ENCODE measurements around the gene INSYN1.

INSYN1 gene

GRCh38 chr15:73782344-73782959, 29.3 kb upstream of the INSYN1 start:
- Histone ChIP-seq H3K9me3 (ENCODE audit: control insufficient read depth, low read length) (no peaks in the 10 kb centered on the region), H2AFZ (no peak overlapping the region), H3K4me1 (no peaks in the 10 kb centered on the region), H3K9ac (no peak overlapping the region), H3K36me3 (ENCODE audit: control insufficient read depth, insufficient read depth, low read length) (no peaks in the 10 kb centered on the region), H3K27me3 (ENCODE audit: control insufficient read depth, insufficient read depth, low read length) (no peaks in the 10 kb centered on the region), H3K4me2 (ENCODE audit: low read length) (no peak overlapping the region), H3K79me2 (no peaks in the 10 kb centered on the region), H3K4me3 (ENCODE audit: low read depth, low read length) (no peak overlapping the region), H3K27ac (no peak overlapping the region)
- TF ChIP-seq CTCF (IDR thresholded peaks at IDR 0.05), result no peak

- H3K79me2 ChIP-seq, result no peaks in the 10 kb centered on the region
- H3K9ac ChIP-seq, result no peak overlapping the region
- H3K27me3 ChIP-seq (ENCODE audit: control insufficient read depth, insufficient read depth, low read length), result no peaks in the 10 kb centered on the region
- H3K36me3 ChIP-seq (ENCODE audit: control insufficient read depth, insufficient read depth, low read length), result no peaks in the 10 kb centered on the region
- H2AFZ ChIP-seq, result no peak overlapping the region
- H3K4me3 ChIP-seq (ENCODE audit: low read depth, low read length), result no peak overlapping the region
- TF ChIP-seq CTCF (IDR thresholded peaks at IDR 0.05), result no peak
- no peaks in the 10 kb centered on the region for H3K9me3 ChIP-seq (ENCODE audit: control insufficient read depth, low read length)
- no peak overlapping the region for H3K27ac ChIP-seq
- no peak overlapping the region for H3K4me2 ChIP-seq (ENCODE audit: low read length)
- H3K4me1 ChIP-seq, result no peaks in the 10 kb centered on the region
Measured at GRCh38 chr15:73781038-73781925, 28.1 kb upstream of the INSYN1 start.

GRCh38 chr15:73779974-73780373, 26.8 kb upstream of the INSYN1 start:
- Histone ChIP-seq H3K9ac (no peak overlapping the region), H3K4me1 (no peaks in the 10 kb centered on the region), H3K79me2 (no peaks in the 10 kb centered on the region), H3K4me2 (ENCODE audit: low read length) (no peak overlapping the region), H3K27me3 (ENCODE audit: control insufficient read depth, insufficient read depth, low read length) (no peaks in the 10 kb centered on the region), H2AFZ (no peak overlapping the region), H3K4me3 (ENCODE audit: low read depth, low read length) (no peak overlapping the region), H3K27ac (no peak overlapping the region), H3K36me3 (ENCODE audit: control insufficient read depth, insufficient read depth, low read length) (no peaks in the 10 kb centered on the region), H3K9me3 (ENCODE audit: control insufficient read depth, low read length) (no peaks in the 10 kb centered on the region)
- TF ChIP-seq CTCF (IDR thresholded peaks at IDR 0.05), result no peak

GRCh38 chr15:73777741-73778140, 24.6 kb upstream of the INSYN1 start:
- no peaks in the 10 kb centered on the region for H3K9me3 ChIP-seq (ENCODE audit: control insufficient read depth, low read length)
- no peaks in the 10 kb centered on the region for H3K36me3 ChIP-seq (ENCODE audit: control insufficient read depth, insufficient read depth, low read length)
- no peak overlapping the region for H3K9ac ChIP-seq
- H3K79me2 ChIP-seq, result no peaks in the 10 kb centered on the region
- H3K4me2 ChIP-seq (ENCODE audit: low read length), result no peak overlapping the region
- H3K27me3 ChIP-seq (ENCODE audit: control insufficient read depth, insufficient read depth, low read length), result no peaks in the 10 kb centered on the region
- no peaks in the 10 kb centered on the region for H3K4me1 ChIP-seq
- no peak overlapping the region for H2AFZ ChIP-seq
- no peak for TF ChIP-seq CTCF (IDR thresholded peaks at IDR 0.05)
- no peak overlapping the region for H3K4me3 ChIP-seq (ENCODE audit: low read depth, low read length)
- H3K27ac ChIP-seq, result no peak overlapping the region

Measured in parathyroid adenoma (tissue), 2 donors.